Naive thymus-derived CD4-positive, alpha-beta T cell (primary cell): Measurements from ENCODE around the gene HERC3. TPM values are rescaled to one million over a fixed set of nuclear protein-coding genes. Genes with fewer than 3 reads are reported as not detected.

Experiments
- ATAC-seq: fragments of 150-1000 bp; cut with Tn5 transposase; 2 replicates; pipeline ENCODE4 v1.10.0; 2021; ENCODE audit warnings: mild to moderate bottlenecking, moderate library complexity
- CTCF ChIA-PET: fragments of 350-600 bp; sonication (Branson Sonifier 250); formaldehyde crosslinking; loops from one replicate; lab custom pipeline; 2021; ENCODE audit warnings: antibody characterized with exemption; lab: Charles Lee
- POLR2A ChIA-PET: fragments of 350-600 bp; sonication (Branson Sonifier 250); formaldehyde crosslinking; loops from one replicate; lab custom pipeline; 2021; ENCODE audit warnings: antibody characterized with exemption, inconsistent platforms; lab: Charles Lee
- DNase-seq, 9 donors: peaks; one replicate each; pipeline versions ENCODE4 v3.0.0 to v3.0.0-alpha.2; 2020 to 2022; ENCODE audit warnings: mixed read lengths in 1 of 9
- H3K27ac ChIP-seq: one replicate; pipeline ENCODE4 v1.7.0; 2013; ENCODE audit warnings: mild to moderate bottlenecking, low read depth, low read length, moderate library complexity
- H3K27me3 ChIP-seq, 2 donors: one replicate each; pipeline ENCODE4 v1.7.0; 2013; ENCODE audit warnings: low read length in 2 of 2, mild to moderate bottlenecking in 2 of 2, moderate library complexity in 2 of 2; ENCODE audit not compliant: control insufficient read depth in 2 of 2, insufficient read depth in 2 of 2
- H3K36me3 ChIP-seq, 3 experiments: 1 replicate in 2 of 3; 2 replicates in 1 of 3; pipeline ENCODE4 v1.7.0; 2013; ENCODE audit warnings: low read length in 3 of 3, mild to moderate bottlenecking in 3 of 3, moderate library complexity in 1 of 3; ENCODE audit not compliant: insufficient read depth in 3 of 3, control insufficient read depth in 2 of 3
- H3K4me1 ChIP-seq, 2 donors: one replicate each; pipeline ENCODE4 v1.7.0; 2013; ENCODE audit warnings: low read length in 2 of 2, mild to moderate bottlenecking in 2 of 2, moderate library complexity in 1 of 2; ENCODE audit not compliant: control insufficient read depth in 2 of 2, insufficient read depth in 2 of 2
- H3K4me3 ChIP-seq: 2 replicates; pipeline ENCODE4 v1.7.0; 2013; ENCODE audit warnings: mild to moderate bottlenecking, low read length
- H3K9me3 ChIP-seq, 3 experiments: 1 replicate in 2 of 3; 2 replicates in 1 of 3; pipeline ENCODE4 v1.7.0; 2013; ENCODE audit warnings: low read length in 3 of 3; ENCODE audit not compliant: control insufficient read depth in 2 of 3
- H3K27ac Mint-ChIP-seq, 9 donors: one replicate each; pipeline ENCODE4 v1.8.0; 2020 to 2022; ENCODE audit warnings: mixed read lengths in 9 of 9, mild to moderate bottlenecking in 8 of 9, moderate library complexity in 5 of 9, inconsistent platforms in 2 of 9
- H3K27me3 Mint-ChIP-seq, 5 donors: one replicate each; pipeline ENCODE4 v1.8.0; 2021 to 2022; ENCODE audit warnings: mixed read lengths in 5 of 5, mild to moderate bottlenecking in 1 of 5
- H3K36me3 Mint-ChIP-seq, 5 donors: one replicate each; pipeline ENCODE4 v1.8.0; 2020 to 2022; ENCODE audit warnings: mixed read lengths in 5 of 5, mild to moderate bottlenecking in 3 of 5, inconsistent platforms in 1 of 5
- H3K4me1 Mint-ChIP-seq, 7 donors: one replicate each; pipeline ENCODE4 v1.8.0; 2020 to 2022; ENCODE audit warnings: mixed read lengths in 7 of 7, mild to moderate bottlenecking in 3 of 7, inconsistent platforms in 1 of 7
- H3K4me3 Mint-ChIP-seq, 10 donors: one replicate each; pipeline ENCODE4 v1.8.0; 2020 to 2022; ENCODE audit warnings: mild to moderate bottlenecking in 10 of 10, mixed read lengths in 10 of 10, moderate library complexity in 6 of 10, inconsistent platforms in 2 of 10
- H3K9me3 Mint-ChIP-seq, 11 donors: one replicate each; pipeline ENCODE4 v1.8.0; 2020 to 2022; ENCODE audit warnings: mixed read lengths in 11 of 11, mild to moderate bottlenecking in 4 of 11, inconsistent platforms in 1 of 11, moderate library complexity in 1 of 11
- intact Hi-C, 2 donors: fragments of 100-400 bp; cut with micrococcal nuclease; formaldehyde crosslinking; loops; one replicate each; pipeline ENCODE4 v1.15.1; 2023
- polyA plus RNA-seq, 2 donors: library from polyadenylated mRNA; unstranded; fragments of 300-500 nt; fragmentation: Illumina TruSeq; gene quantifications; one replicate each; pipeline ENCODE4 v1.2.3, GENCODE V29; 2021
- total RNA-seq, 6 experiments: library from RNA in 5 of 6; stranded (reverse) in 5 of 6; gene quantifications; 1 replicate in 5 of 6; 2 replicates in 1 of 6; pipeline ENCODE4 v1.2.3 and lab custom pipeline; 2021 to 2026

HERC3 gene
- total and polyA plus RNA-seq, 7 experiments from 2014 or later: 38.1 to 130 (median 101) TPM

GRCh38 chr4:88621763-88622327 lies 29.6 kb downstream of the HERC3 start:
- ChIA-PET POLR2A (no interaction called here), CTCF (no interaction called here)
- Histone ChIP-seq H3K9me3 (no peaks in the 10 kb centered on the region), H3K4me3 (no peak overlapping the region), H3K27ac (no peak overlapping the region), H3K36me3 (peaks cover 0 to 5% (median 0%) of the 10 kb centered on the region in 3 experiments), H3K27me3 (no peaks in the 10 kb centered on the region), H3K4me1 (peaks cover 0 to 8% of the 10 kb centered on the region in 2 donors)
- ATAC-seq (no peak), DNase-seq (no peak)
- intact Hi-C loops: loop anchor here in 1 of 2 donors (2.0 kb wide), 1 partner anchor 17 kb away; no protein-coding TSS in a partner anchor
- Mint-ChIP-seq H3K4me3 (no peak overlapping the region), H3K9me3 (peaks cover 0 to 26% (median 16%) of the 10 kb centered on the region in 11 donors), H3K27ac (peak overlapping the region in 3 of 9 donors; percentile 3 to 71 (median 31)), H3K27me3 (no peaks in the 10 kb centered on the region), H3K4me1 (peaks cover 5 to 87% (median 65%) of the 10 kb centered on the region in 7 donors), H3K36me3 (peaks cover 32 to 74% (median 56%) of the 10 kb centered on the region in 5 donors)

- H3K36me3 Mint-ChIP-seq: peaks cover 32 to 68% (median 60%) of the 10 kb centered on the region in 5 donors
- ChIA-PET CTCF (interaction anchor here (0.6 kb wide), 1 partner anchor 61 kb away, joined by 4 read pairs; no protein-coding TSS in a partner anchor), POLR2A (interaction anchor here (0.6 to 1.0 kb wide), 2 partner anchors 10 to 594 kb away, joined by 3 read pairs; no protein-coding TSS in a partner anchor)
- DNase-seq (no peak), ATAC-seq (peak; percentile 45)
- no peaks in the 10 kb centered on the region for H3K27me3 Mint-ChIP-seq
- H3K4me1 ChIP-seq: peaks cover 0 to 8% of the 10 kb centered on the region in 2 donors
- H3K36me3 ChIP-seq: peaks cover 0 to 5% (median 0%) of the 10 kb centered on the region in 3 experiments
- no peaks in the 10 kb centered on the region for H3K9me3 ChIP-seq
- intact Hi-C loops: no loop called here
- H3K4me1 Mint-ChIP-seq: peaks cover 5 to 79% (median 55%) of the 10 kb centered on the region in 7 donors
- H3K27ac ChIP-seq: no peak overlapping the region
- peak overlapping the region in 2 of 10 donors; percentile 9 to 52 for H3K4me3 Mint-ChIP-seq
- H3K27ac Mint-ChIP-seq: no peak overlapping the region
- no peak overlapping the region for H3K4me3 ChIP-seq
- H3K27me3 ChIP-seq: no peaks in the 10 kb centered on the region
- H3K9me3 Mint-ChIP-seq: peaks cover 0 to 26% (median 16%) of the 10 kb centered on the region in 11 donors
These were observed 30.8 kb downstream of the HERC3 start for GRCh38 chr4:88623097-88623496.

GRCh38 chr4:88628746-88629145 lies 36.5 kb downstream of the HERC3 start:
- H3K9me3 Mint-ChIP-seq: peaks cover 2 to 29% (median 17%) of the 10 kb centered on the region in 11 donors
- no peak overlapping the region for H3K27ac ChIP-seq
- H3K36me3 Mint-ChIP-seq: peaks cover 19 to 62% (median 43%) of the 10 kb centered on the region in 5 donors
- H3K27ac Mint-ChIP-seq: no peak overlapping the region
- H3K9me3 ChIP-seq: no peaks in the 10 kb centered on the region
- POLR2A ChIA-PET: no interaction called here
- no peaks in the 10 kb centered on the region for H3K4me1 ChIP-seq
- intact Hi-C loops: loop anchor here in 1 of 2 donors (2.0 kb wide), 2 partner anchors 14 to 16 kb away; no protein-coding TSS in a partner anchor
- CTCF ChIA-PET: no interaction called here
- peak overlapping the region in 1 of 10 donors; percentile 32 for H3K4me3 Mint-ChIP-seq
- DNase-seq (no peak), ATAC-seq (no peak)
- no peaks in the 10 kb centered on the region for H3K27me3 Mint-ChIP-seq
- no peaks in the 10 kb centered on the region for H3K27me3 ChIP-seq
- no peak overlapping the region for H3K4me3 ChIP-seq
- peaks cover 3 to 81% (median 56%) of the 10 kb centered on the region in 7 donors for H3K4me1 Mint-ChIP-seq
- no peaks in the 10 kb centered on the region for H3K36me3 ChIP-seq

GRCh38 chr4:88629826-88630225 lies 37.5 kb downstream of the HERC3 start:
- Histone ChIP-seq H3K4me1 (no peaks in the 10 kb centered on the region), H3K27ac (no peak overlapping the region), H3K4me3 (no peak overlapping the region), H3K36me3 (no peaks in the 10 kb centered on the region), H3K27me3 (no peaks in the 10 kb centered on the region), H3K9me3 (no peaks in the 10 kb centered on the region)
- Mint-ChIP-seq H3K27ac (peak overlapping the region in 2 of 9 donors; percentile 28 to 31), H3K4me3 (no peak overlapping the region), H3K27me3 (no peaks in the 10 kb centered on the region), H3K36me3 (peaks cover 13 to 55% (median 32%) of the 10 kb centered on the region in 5 donors), H3K4me1 (peaks cover 0 to 76% (median 53%) of the 10 kb centered on the region in 7 donors), H3K9me3 (peaks cover 0 to 18% (median 11%) of the 10 kb centered on the region in 11 donors)
- no peak for ATAC-seq
- DNase-seq: no peak
- CTCF ChIA-PET: interaction anchor here (1.4 kb wide), 1 partner anchor 91 kb away, joined by 3 read pairs; no protein-coding TSS in a partner anchor
- POLR2A ChIA-PET: interaction anchor here (0.7 kb wide), 2 partner anchors 38 to 46 kb away, joined by 3 to 4 read pairs; no protein-coding TSS in a partner anchor
- intact Hi-C loops: loop anchor here in 1 of 2 donors (2.0 kb wide), 2 partner anchors 13 to 17 kb away; no protein-coding TSS in a partner anchor

- no peak for DNase-seq
- intact Hi-C loops: no loop called here
- Histone ChIP-seq H3K9me3 (no peaks in the 10 kb centered on the region), H3K4me3 (no peak overlapping the region), H3K27me3 (no peaks in the 10 kb centered on the region), H3K27ac (no peak overlapping the region), H3K36me3 (no peaks in the 10 kb centered on the region), H3K4me1 (no peaks in the 10 kb centered on the region)
- H3K4me3 Mint-ChIP-seq: no peak overlapping the region
- CTCF ChIA-PET: interaction anchor here (1.4 kb wide), 1 partner anchor 92 kb away, joined by 3 read pairs; no protein-coding TSS in a partner anchor
- ATAC-seq: no peak
- H3K27ac Mint-ChIP-seq: peak overlapping the region in 1 of 9 donors; percentile 31
- no peaks in the 10 kb centered on the region for H3K27me3 Mint-ChIP-seq
- H3K4me1 Mint-ChIP-seq: peaks cover 0 to 75% (median 53%) of the 10 kb centered on the region in 7 donors
- POLR2A ChIA-PET: interaction anchor here (0.7 kb wide), 1 partner anchor 10 kb away, joined by 3 read pairs; no protein-coding TSS in a partner anchor
- peaks cover 1 to 21% (median 11%) of the 10 kb centered on the region in 11 donors for H3K9me3 Mint-ChIP-seq
- peaks cover 16 to 54% (median 27%) of the 10 kb centered on the region in 5 donors for H3K36me3 Mint-ChIP-seq
These were observed 38.5 kb downstream of the HERC3 start for GRCh38 chr4:88630756-88631155.

GRCh38 chr4:88643932-88644331 lies 51.7 kb downstream of the HERC3 start:
- peaks cover 0 to 26% of the 10 kb centered on the region in 2 donors for H3K4me1 ChIP-seq
- no peaks in the 10 kb centered on the region for H3K36me3 ChIP-seq
- Mint-ChIP-seq H3K4me3 (peak overlapping the region in 1 of 10 donors; percentile 31), H3K27me3 (no peaks in the 10 kb centered on the region), H3K27ac (peak overlapping the region in 2 of 9 donors; percentile 40 to 58), H3K4me1 (peaks cover 8 to 83% (median 66%) of the 10 kb centered on the region in 7 donors), H3K9me3 (peaks cover 0 to 24% (median 3%) of the 10 kb centered on the region in 11 donors), H3K36me3 (peaks cover 0 to 12% (median 6%) of the 10 kb centered on the region in 5 donors)
- H3K9me3 ChIP-seq: no peaks in the 10 kb centered on the region
- no peak for ATAC-seq
- POLR2A ChIA-PET: no interaction called here
- intact Hi-C loops: loop anchor here in 1 of 2 donors (2.0 kb wide), 1 partner anchor 15 kb away; no protein-coding TSS in a partner anchor
- no peak overlapping the region for H3K4me3 ChIP-seq
- no peaks in the 10 kb centered on the region for H3K27me3 ChIP-seq
- H3K27ac ChIP-seq: no peak overlapping the region
- CTCF ChIA-PET: no interaction called here
- no peak for DNase-seq
